HG02610 (cell line): ENCODE results near the gene ADGRL3.

ENCODE experiments used
- ATAC-seq: cut with Tn5 transposase; IDR thresholded peaks from one replicate; pipeline ENCODE4 v1.9.1; 2021; ENCODE audit warnings: mild to moderate bottlenecking, moderate library complexity; ENCODE audit not compliant: unreplicated experiment

ADGRL3 gene

GRCh38 chr4:61531188-61531587 is 331.1 kb downstream of the ADGRL3 start:
- ATAC-seq: no peak

GRCh38 chr4:61532336-61533000 is 332.3 kb downstream of the ADGRL3 start:
- ATAC-seq: no peak

- ATAC-seq: no peak
Measured at GRCh38 chr4:61533140-61533539, 333.0 kb downstream of the ADGRL3 start.

- ATAC-seq: no peak
Measured at GRCh38 chr4:61540944-61541343, 340.8 kb downstream of the ADGRL3 start.

GRCh38 chr4:61541459-61541858 is 341.3 kb downstream of the ADGRL3 start:
- ATAC-seq: no peak

GRCh38 chr4:61543976-61544375 is 343.9 kb downstream of the ADGRL3 start:
- no peak for ATAC-seq

GRCh38 chr4:61545902-61546480 is 345.9 kb downstream of the ADGRL3 start:
- ATAC-seq: no peak

- ATAC-seq: no peak
Measured at GRCh38 chr4:61549336-61549735, 349.2 kb downstream of the ADGRL3 start.

- no peak for ATAC-seq
Measured at GRCh38 chr4:61553557-61554125, 353.5 kb downstream of the ADGRL3 start.

- no peak for ATAC-seq
Measured at GRCh38 chr4:61555789-61556188, 355.7 kb downstream of the ADGRL3 start.

- no peak for ATAC-seq
Measured at GRCh38 chr4:61556277-61556676, 356.2 kb downstream of the ADGRL3 start.

- ATAC-seq: no peak
Measured at GRCh38 chr4:61559396-61559795, 359.3 kb downstream of the ADGRL3 start.

GRCh38 chr4:61561028-61561427 is 360.9 kb downstream of the ADGRL3 start:
- no peak for ATAC-seq

- no peak for ATAC-seq
Measured at GRCh38 chr4:61571761-61572559, 371.8 kb downstream of the ADGRL3 start.

- no peak for ATAC-seq
Measured at GRCh38 chr4:61575796-61576195, 375.7 kb downstream of the ADGRL3 start.

- no peak for ATAC-seq
Measured at GRCh38 chr4:61579786-61580185, 379.7 kb downstream of the ADGRL3 start.

GRCh38 chr4:61580721-61581377 is 380.7 kb downstream of the ADGRL3 start:
- ATAC-seq: no peak

- no peak for ATAC-seq
Measured at GRCh38 chr4:61583696-61584095, 383.6 kb downstream of the ADGRL3 start.

- ATAC-seq: no peak
Measured at GRCh38 chr4:61588621-61589402, 388.7 kb downstream of the ADGRL3 start.

- no peak for ATAC-seq
Measured at GRCh38 chr4:61590881-61591280, 390.8 kb downstream of the ADGRL3 start.
